ENCODE measurements around the gene PPP1R10. TPM values are rescaled to one million over a fixed set of nuclear protein-coding genes. Genes with fewer than 3 reads are reported as not detected.

Gene PPP1R10
- total RNA-seq, 1 donor from 2014 or later, result 52.5 TPM

DNA sequence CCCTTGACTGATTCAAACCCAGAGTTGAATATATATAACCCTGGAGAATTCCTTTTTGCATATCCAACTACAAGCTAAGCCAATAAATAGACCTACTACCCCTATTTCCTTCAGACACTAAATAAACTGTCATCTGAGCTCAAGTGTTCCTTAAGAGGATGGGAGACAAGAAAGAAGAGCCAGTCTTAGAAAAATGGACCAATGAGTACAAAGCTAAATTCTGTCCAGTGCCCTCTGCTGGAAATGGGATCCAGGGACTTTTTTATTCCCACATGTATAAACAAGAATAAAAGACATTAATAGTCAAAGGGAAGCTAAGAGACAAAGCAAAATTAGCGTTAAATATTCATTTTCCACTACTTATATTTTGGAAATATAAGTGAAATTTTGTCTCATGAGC, 4.8 kb downstream of the PPP1R10 start:
- Histone ChIP-seq H3K4me3 (no peak overlapping the region), H3K27me3 (no peaks in the 10 kb centered on the region), H3K4me1 (peaks cover 59% of the 10 kb centered on the region), H3K27ac (peak overlapping the region; percentile 99), H3K36me3 (peaks cover 0 to 30% of the 10 kb centered on the region in 2 donors), H3K9me3 (no peaks in the 10 kb centered on the region)
- TF ChIP-seq POLR2AphosphoS5 (IDR thresholded peaks at IDR 0.05; ENCODE audit: insufficient read depth in 1 of 2, low read depth in 1 of 2), result no peak
- TF ChIP-seq POLR2A (IDR thresholded peaks at IDR 0.05), result no peak
- TF ChIP-seq, protein P1, sequence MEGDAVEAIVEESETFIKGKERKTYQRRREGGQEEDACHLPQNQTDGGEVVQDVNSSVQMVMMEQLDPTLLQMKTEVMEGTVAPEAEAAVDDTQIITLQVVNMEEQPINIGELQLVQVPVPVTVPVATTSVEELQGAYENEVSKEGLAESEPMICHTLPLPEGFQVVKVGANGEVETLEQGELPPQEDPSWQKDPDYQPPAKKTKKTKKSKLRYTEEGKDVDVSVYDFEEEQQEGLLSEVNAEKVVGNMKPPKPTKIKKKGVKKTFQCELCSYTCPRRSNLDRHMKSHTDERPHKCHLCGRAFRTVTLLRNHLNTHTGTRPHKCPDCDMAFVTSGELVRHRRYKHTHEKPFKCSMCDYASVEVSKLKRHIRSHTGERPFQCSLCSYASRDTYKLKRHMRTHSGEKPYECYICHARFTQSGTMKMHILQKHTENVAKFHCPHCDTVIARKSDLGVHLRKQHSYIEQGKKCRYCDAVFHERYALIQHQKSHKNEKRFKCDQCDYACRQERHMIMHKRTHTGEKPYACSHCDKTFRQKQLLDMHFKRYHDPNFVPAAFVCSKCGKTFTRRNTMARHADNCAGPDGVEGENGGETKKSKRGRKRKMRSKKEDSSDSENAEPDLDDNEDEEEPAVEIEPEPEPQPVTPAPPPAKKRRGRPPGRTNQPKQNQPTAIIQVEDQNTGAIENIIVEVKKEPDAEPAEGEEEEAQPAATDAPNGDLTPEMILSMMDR (IDR thresholded peaks at IDR 0.05), result no peak
- intact Hi-C loops (cut with DNase I), result loop anchor here (10.0 kb wide), 1 partner anchor 73 kb away; the partner anchor contains the start of gene PPP1R18
- DNase-seq (ENCODE audit: extremely low spot score in 2 of 2), result no peak

DNA sequence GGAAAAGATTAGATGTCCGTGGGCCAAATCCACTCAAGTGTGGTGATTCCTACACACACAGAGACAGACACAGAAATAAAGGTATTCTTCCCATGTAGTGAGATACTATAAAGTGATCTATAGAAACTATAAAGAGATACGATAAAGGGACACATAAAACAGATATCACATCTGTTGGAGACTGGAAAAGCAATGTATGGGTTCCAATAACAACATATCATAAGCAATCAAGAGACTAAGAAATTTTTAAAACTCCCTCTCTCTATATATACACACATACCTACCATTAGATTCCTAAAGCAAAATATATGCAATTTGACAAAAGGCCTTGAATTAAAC, 5.2 kb downstream of the PPP1R10 start:
- intact Hi-C loops (cut with DNase I), result loop anchor here (10.0 kb wide), 1 partner anchor 73 kb away; the partner anchor contains the start of gene PPP1R18
- peaks cover 59% of the 10 kb centered on the region for H3K4me1 ChIP-seq
- H3K4me3 ChIP-seq, result no peak overlapping the region
- no peak for DNase-seq (ENCODE audit: extremely low spot score in 2 of 2)
- no peaks in the 10 kb centered on the region for H3K9me3 ChIP-seq
- H3K36me3 ChIP-seq, result peaks cover 0 to 34% of the 10 kb centered on the region in 2 donors
- no peak for TF ChIP-seq POLR2AphosphoS5 (IDR thresholded peaks at IDR 0.05; ENCODE audit: insufficient read depth in 1 of 2, low read depth in 1 of 2)
- TF ChIP-seq, protein P1 (IDR thresholded peaks at IDR 0.05), result no peak
- no peak for TF ChIP-seq POLR2A (IDR thresholded peaks at IDR 0.05)
- H3K27ac ChIP-seq, result no peak overlapping the region
- no peaks in the 10 kb centered on the region for H3K27me3 ChIP-seq

DNA sequence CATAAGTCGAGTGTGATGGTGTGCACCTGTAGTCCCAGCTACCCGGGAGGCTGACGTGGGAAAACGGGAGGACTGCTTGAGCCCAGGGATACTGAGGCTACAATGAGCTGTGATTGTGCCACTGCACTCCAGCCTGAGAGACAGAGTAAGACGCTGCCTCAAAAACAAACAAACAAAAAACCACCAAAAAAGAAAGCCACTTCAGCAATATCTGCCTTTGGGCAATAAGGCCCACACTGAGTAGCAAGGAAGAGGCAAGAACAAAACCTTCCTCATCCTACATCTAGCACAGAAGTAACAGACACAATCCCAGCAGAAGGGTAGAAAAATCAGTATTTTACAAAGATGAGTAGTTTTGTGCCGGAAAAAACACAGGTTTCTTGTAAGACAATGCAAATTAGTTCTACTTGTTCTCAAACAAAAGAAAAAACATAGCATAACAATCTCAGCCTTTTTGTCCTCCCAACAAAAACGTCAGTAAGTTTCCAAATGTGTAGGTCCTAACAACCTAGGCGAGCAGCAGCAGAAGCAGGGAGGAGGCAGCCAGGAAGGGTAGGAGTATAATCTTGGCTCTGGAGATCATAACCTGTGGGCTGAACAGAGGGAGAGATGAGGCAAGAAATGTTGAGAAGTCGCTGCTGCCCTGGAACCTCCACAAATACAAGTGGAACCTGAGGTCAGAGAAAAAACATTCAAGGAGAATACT, 5.7 kb downstream of the PPP1R10 start:
- Histone ChIP-seq H3K4me3 (no peak overlapping the region), H3K27ac (no peak overlapping the region), H3K36me3 (peaks cover 4 to 34% of the 10 kb centered on the region in 2 donors), H3K9me3 (no peaks in the 10 kb centered on the region), H3K4me1 (peaks cover 59% of the 10 kb centered on the region), H3K27me3 (no peaks in the 10 kb centered on the region)
- intact Hi-C loops (cut with DNase I), result loop anchor here (10.0 kb wide), 1 partner anchor 73 kb away; the partner anchor contains the start of gene PPP1R18
- TF ChIP-seq POLR2A (IDR thresholded peaks at IDR 0.05) (no peak), POLR2AphosphoS5 (IDR thresholded peaks at IDR 0.05; ENCODE audit: insufficient read depth in 1 of 2, low read depth in 1 of 2) (no peak)
- TF ChIP-seq, protein P1 (IDR thresholded peaks at IDR 0.05), result no peak
- no peak for DNase-seq (ENCODE audit: extremely low spot score in 2 of 2)

DNA sequence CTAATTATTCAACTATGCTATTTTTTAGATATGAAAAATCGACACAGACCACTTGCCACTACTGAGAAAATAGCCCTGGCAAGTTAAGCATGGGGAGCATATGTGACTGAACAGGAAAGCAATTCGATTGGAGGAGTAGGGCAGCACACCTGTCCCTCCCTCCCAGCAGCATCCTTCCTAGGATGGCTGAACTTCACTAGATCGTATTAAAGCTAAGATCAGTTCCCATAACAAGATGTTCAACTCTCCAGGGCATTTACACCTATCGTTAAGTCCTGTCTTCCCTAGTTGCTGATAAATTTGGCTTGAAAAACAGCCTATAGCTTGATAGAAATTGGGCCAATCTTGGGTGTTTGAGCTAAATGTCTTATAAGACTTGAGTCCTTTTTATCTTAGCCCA, 7.0 kb downstream of the PPP1R10 start:
- DNase-seq (ENCODE audit: extremely low spot score in 2 of 2), result no peak
- H3K36me3 ChIP-seq, result peaks cover 5 to 42% of the 10 kb centered on the region in 2 donors
- intact Hi-C loops (cut with DNase I), result loop anchor here (10.0 kb wide), 1 partner anchor 75 kb away; the partner anchor contains the start of gene PPP1R18
- H3K4me1 ChIP-seq, result peaks cover 59% of the 10 kb centered on the region
- TF ChIP-seq, protein P1 (IDR thresholded peaks at IDR 0.05), result no peak
- TF ChIP-seq POLR2A (IDR thresholded peaks at IDR 0.05), result no peak
- no peak for TF ChIP-seq POLR2AphosphoS5 (IDR thresholded peaks at IDR 0.05; ENCODE audit: insufficient read depth in 1 of 2, low read depth in 1 of 2)
- H3K4me3 ChIP-seq, result no peak overlapping the region
- no peaks in the 10 kb centered on the region for H3K9me3 ChIP-seq
- H3K27ac ChIP-seq, result no peak overlapping the region
- H3K27me3 ChIP-seq, result no peaks in the 10 kb centered on the region

DNA sequence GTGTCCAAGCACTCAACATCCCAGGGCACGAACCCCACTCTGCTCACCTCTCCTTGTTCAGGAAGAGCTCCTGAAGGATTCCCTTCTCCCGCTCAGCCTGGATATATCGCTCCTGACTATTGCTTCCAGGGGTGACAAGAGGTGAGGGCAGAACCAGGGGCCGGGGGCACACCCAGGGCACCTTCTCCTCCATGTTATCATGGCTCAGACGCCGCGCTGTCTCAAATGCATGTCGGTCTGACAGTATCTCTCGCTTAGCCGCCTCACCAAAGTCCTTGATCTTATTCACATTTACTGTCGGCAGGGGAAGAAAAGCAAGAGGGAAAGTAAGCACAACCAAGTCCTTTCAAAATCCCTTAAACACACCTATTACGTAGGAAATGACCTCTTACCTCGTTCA, 13.1 kb downstream of the PPP1R10 start:
- H3K27ac ChIP-seq, result no peak overlapping the region
- TF ChIP-seq POLR2A (IDR thresholded peaks at IDR 0.05), result no peak
- TF ChIP-seq, protein P1 (IDR thresholded peaks at IDR 0.05), result no peak
- TF ChIP-seq POLR2AphosphoS5 (IDR thresholded peaks at IDR 0.05; ENCODE audit: insufficient read depth in 1 of 2, low read depth in 1 of 2), result no peak
- no peaks in the 10 kb centered on the region for H3K9me3 ChIP-seq
- H3K4me1 ChIP-seq, result peaks cover 2% of the 10 kb centered on the region
- no peaks in the 10 kb centered on the region for H3K27me3 ChIP-seq
- DNase-seq (ENCODE audit: extremely low spot score in 2 of 2), result no peak
- H3K4me3 ChIP-seq, result no peak overlapping the region
- peaks cover 14 to 87% of the 10 kb centered on the region in 2 donors for H3K36me3 ChIP-seq
- intact Hi-C loops (cut with DNase I), result no loop called here

Data from vagina (tissue), 2 donors.